Mononuclear cell (primary cell): ENCODE results near the gene CPSF4L. TPM values are rescaled to one million over a fixed set of nuclear protein-coding genes. Genes with fewer than 3 reads are reported as not detected.
"Not testable (repeated sequence)": the region's sequence is repeated elsewhere in the genome, so short reads cannot be mapped to it uniquely, and the experiment has no call there.

Experiments
- H3K27me3 ChIP-seq: 2 replicates; pipeline ENCODE4 v1.6.0; 2011; ENCODE audit warnings: low read length, control low read depth; ENCODE audit not compliant: insufficient read depth
- H3K4me1 ChIP-seq: 2 replicates; pipeline ENCODE4 v1.5.1; 2011; ENCODE audit warnings: mild to moderate bottlenecking, low read length, control low read depth; ENCODE audit not compliant: insufficient read depth
- H3K4me3 ChIP-seq: 2 replicates; pipeline ENCODE4 v1.5.1; 2011; ENCODE audit warnings: mild to moderate bottlenecking, low read length, moderate library complexity
- H3K9me3 ChIP-seq: 2 replicates; pipeline ENCODE4 v1.5.1; 2011; ENCODE audit warnings: low read depth, mild to moderate bottlenecking, control low read depth, low read length
- total RNA-seq: library from RNA; depleted of rRNA; stranded (reverse); fragments of >200 nt; gene quantifications from one replicate; pipeline ENCODE4 v1.2.3, GENCODE V29; 2012

The CPSF4L gene
- total RNA-seq, 1 donor, result 0.10 TPM

DNA sequence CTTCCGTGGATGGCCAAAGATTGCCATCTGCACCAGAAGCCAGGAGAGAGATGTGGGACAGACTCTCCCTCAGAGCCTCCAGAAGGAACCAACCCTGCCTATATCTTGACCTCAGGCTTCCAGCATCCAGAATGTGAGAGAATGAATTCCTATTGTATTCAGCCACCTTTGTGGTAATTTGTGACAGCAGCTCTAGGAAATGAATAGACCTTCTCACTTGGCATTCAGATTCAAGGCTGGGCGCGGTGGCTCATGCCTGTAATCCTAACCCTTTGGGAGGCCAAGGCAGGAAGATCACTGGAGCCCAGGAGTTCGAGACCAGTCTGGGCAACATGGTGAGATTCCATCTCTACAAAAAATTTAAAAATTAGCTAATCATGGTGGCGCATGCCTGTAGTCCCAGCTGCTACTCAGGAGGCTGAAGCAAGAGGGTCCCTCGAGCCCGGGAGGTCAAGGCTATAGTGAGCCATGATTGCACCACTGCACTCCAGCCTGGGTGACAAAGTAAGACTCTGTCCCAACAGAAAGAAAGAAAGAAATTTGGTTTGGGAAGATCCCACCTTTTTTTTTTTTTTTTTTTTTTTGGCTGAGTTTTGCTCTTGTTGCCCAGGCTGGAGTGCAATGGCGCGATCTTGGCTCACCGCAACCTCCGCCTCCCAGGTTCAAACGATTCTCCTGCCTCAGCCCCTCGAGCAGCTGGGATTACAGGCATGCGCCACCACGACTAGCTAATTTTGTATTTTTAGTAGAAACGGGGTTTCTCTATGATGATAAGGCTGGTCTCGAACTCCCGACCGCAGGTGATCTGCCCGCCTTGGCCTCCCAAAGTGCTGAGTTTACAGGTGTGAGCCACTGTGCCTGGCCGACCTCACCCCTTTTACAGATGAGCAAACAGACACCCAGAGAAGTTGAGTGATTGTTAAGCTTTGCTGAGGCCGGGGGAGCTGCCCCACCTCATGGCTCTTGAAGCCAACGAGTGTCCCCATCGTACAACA is 4.3 kb upstream of the CPSF4L start:
- H3K9me3 ChIP-seq, result no peaks in the 10 kb centered on the region
- H3K27me3 ChIP-seq, result no peaks in the 10 kb centered on the region
- no peak overlapping the region for H3K4me3 ChIP-seq
- no peaks in the 10 kb centered on the region for H3K4me1 ChIP-seq

DNA sequence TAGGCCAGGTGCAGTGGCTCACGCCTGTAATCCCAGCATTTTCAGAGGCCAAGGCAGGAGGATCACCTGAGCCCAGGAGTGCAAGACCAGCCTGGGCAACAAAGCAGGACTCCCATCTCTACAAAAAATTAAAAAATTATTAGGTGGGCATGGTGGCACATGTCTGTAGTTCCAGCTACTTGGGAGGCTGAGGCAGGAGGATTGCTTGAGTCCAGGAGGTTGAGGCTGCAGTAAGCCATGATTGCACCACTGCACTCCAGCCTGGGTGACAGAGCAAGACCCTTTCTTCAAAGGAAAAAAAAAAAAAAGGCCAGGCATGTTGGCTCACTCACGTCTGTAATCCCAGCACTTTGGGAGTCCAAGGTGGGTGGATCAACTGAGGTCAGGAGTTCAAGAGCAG is 2.8 kb upstream of the CPSF4L start:
- H3K4me3 ChIP-seq, H3K27me3 ChIP-seq, H3K4me1 ChIP-seq, H3K9me3 ChIP-seq: not testable (repeated sequence)

DNA sequence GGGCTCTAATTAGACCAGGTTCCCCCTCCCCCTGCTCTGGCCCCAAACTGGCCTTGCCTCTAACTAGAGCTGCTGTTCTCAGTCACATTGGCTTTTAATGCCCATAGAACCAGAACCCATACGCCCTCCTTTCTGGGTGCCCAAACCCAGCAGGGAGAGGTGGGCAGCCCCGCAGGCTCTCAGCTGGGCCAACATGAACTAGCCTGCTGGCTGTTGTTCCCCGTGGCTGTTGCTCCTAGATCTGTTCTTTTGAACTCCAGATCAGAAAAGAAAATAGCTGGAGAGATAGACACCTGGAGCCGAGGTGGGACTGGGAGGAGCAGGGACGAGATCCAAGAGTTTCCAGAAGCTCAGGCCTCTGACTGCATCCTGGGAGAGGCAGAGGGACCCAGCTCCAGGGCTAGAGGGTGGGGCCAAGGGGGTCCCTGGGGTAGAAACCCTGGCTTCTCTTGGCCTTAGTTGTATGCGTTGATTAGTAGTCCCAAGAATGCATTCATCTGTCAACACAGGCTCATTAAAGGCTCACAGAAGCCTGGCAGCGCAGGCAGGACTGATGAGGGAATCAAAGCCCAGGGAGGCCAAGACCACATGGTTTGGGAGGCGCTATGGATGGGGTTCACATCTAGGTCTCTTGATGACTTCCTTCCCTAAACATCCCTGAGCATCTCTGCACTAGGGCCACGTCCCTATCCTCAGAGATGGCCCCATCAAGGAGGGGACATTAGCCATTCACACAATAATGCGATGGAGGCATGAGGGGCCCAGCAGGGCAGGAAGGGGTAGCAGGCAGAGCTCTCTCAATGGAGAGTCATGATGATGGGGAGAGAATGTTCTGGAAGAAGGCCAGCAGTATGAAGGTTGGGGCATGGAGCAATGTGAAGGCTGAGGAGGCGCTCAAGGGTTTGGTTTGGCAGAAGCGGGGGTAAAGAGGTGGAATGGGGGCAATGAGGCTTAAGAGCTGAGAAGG is 1.3 kb upstream of the CPSF4L start:
- H3K4me1 ChIP-seq, result no peaks in the 10 kb centered on the region
- no peaks in the 10 kb centered on the region for H3K27me3 ChIP-seq
- H3K4me3 ChIP-seq, result no peak overlapping the region
- no peaks in the 10 kb centered on the region for H3K9me3 ChIP-seq

DNA sequence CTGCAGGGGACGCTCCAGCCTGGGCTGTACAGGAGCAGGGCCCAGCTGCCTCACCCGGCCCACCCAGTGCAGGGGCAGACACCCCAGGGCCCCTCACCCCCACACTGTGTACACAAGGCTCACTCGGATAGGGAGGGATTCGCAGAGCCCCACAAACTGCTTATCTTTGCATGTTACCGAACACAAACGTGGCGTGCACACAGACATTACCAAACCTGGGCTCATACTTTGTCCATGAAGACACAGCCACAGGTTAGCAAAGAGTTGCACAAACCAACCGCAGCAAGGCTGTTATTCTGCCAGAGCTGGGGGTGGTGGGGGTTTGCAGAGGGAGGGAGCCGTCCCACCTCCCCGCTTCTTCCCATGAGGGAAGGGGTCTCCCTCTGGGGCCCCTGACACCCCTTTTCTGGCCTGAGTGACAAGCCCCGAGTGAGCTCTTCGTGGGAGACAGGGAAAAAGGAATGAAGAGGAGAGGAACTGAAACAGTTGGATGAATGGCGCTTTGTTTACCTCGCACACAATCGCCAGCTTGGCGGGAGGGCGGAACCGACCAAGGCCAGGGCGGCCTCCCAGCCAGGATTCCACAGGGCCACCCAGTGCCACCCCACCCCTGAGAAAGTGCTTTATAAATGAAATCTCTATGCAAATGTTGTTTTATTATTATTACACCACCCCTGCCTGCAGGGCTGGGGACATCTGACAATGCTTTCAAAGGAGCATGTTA is 434 bp upstream of the CPSF4L start:
- Histone ChIP-seq H3K4me3 (no peak overlapping the region), H3K9me3 (no peaks in the 10 kb centered on the region), H3K27me3 (no peaks in the 10 kb centered on the region), H3K4me1 (no peaks in the 10 kb centered on the region)

DNA sequence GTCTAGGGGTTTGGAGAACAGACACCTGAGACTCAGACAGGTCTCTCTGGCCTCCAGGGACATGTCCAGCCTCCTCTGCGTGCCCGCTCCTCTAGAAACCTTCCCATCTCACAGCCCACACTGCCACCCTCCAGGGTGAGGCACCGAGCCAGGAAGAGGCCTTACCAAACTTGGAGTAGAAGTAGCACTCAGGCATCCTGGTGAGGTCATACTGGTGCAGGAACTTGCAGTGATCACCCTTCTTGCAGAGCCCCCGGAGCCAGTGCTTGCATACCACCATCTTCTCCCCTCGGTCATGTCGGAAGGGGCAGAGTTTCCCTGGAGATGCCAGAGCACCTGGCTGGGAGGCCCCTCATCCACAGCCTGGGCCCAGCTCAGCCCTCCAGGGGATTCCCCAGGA is 4.2 kb downstream of the CPSF4L start:
- Histone ChIP-seq H3K27me3 (no peaks in the 10 kb centered on the region), H3K4me1 (no peaks in the 10 kb centered on the region), H3K4me3 (no peak overlapping the region), H3K9me3 (no peaks in the 10 kb centered on the region)

DNA sequence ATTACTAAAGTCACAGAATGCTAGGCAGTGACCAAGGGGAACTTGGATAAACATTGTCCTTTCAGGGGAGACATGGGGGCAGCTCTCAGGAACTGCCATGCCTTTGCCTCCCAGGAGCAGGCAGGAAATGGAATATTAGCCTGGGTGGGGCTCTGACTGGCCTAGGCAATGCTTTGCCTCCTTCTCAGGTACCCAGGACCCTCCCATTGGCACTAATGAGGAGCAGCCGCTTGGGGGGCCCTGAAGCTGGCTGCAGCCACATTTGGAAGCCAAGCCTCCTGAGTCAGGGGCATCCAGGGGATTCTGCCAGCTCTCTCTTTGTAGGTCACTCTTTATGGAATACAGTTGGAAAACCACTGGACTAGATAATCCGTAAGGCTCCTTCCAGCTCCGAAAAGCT is 5.5 kb downstream of the CPSF4L start:
- Histone ChIP-seq H3K4me3 (no peak overlapping the region), H3K4me1 (no peaks in the 10 kb centered on the region), H3K9me3 (no peaks in the 10 kb centered on the region), H3K27me3 (no peaks in the 10 kb centered on the region)

DNA sequence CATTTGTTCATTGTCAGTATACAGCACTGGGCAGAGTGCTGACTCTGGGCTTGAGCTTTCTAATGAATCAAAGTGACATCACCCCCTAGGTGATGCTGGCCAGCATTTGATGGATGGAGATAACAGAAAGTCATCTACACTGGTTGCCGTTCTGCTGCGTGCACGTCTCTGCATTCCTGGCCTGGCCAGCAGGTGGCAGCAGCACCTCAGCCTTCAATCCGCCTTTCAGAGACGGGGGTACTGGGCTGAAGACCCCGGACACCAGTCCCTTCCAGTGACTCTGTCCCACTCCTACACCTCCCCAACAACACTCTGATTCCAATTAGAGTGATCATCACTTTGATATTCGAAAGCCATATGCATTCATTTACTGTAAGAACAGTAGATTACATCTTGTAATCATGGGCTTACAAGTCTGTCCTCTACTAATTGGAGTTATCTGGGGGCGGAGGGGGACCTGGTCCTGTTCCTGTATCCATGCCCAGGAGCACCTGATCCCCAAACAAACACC is 6.0 kb downstream of the CPSF4L start:
- Histone ChIP-seq H3K4me3 (no peak overlapping the region), H3K9me3 (no peaks in the 10 kb centered on the region), H3K27me3 (no peaks in the 10 kb centered on the region), H3K4me1 (no peaks in the 10 kb centered on the region)

DNA sequence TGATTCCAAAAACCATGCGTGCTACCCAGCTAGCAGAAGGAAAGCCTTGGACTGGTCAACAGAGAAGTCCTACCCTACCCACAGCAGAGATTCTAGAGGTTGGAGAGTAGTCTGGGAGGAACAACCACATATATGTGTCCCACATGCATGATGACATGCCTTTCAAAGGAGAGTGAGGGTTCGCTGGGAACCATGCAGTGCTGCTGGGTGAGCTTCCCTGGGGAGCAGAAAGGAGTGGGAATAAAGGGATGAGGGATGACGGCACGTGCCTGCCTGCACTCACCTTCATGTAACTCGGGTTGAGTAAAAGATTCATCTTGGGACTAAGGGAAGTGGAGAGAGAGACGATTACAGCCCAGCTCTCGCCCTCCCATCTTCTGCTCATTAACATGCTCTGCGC is 9.8 kb downstream of the CPSF4L start:
- Histone ChIP-seq H3K27me3 (no peaks in the 10 kb centered on the region), H3K4me1 (no peaks in the 10 kb centered on the region), H3K9me3 (no peaks in the 10 kb centered on the region), H3K4me3 (no peak overlapping the region)

DNA sequence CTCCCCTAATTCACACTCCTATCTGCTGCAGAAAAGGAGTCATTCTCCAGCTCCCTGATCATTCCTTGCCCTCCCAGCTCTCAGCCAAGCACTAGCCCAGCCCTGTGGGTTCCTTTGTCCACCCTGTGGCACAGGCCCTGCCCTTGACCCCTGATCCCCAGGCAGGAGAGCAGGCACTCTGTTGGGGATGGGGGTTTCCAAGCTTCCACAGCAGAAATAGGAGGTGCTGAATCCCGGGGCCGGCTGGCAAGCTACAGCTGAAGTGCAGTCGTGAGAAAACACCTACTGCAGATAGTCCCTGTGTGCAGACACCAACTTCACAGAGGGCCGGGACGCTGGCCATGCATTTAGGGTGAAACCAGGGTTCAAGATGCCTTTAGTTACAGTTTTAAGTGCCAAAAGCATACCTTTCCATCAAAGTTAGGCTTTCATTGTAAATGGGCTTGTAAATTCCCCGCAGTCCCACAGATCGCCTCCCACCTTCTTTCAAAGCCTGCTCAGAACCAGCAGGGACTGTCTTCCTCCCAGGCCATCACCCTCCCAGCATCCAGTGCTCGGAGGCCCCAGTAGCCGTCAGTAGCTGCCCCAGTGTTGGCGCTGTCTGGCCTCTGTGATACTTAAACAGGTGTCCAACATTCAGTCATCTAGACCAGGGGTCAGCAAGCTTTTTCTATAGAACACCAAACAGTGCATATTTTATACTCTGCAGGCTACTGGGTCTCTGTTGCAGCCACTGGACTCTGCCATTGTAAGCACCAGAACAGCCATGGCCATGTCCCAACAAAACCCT is 10.6 kb downstream of the CPSF4L start:
- Histone ChIP-seq H3K9me3 (no peaks in the 10 kb centered on the region), H3K27me3 (no peaks in the 10 kb centered on the region), H3K4me1 (no peaks in the 10 kb centered on the region), H3K4me3 (no peak overlapping the region)

DNA sequence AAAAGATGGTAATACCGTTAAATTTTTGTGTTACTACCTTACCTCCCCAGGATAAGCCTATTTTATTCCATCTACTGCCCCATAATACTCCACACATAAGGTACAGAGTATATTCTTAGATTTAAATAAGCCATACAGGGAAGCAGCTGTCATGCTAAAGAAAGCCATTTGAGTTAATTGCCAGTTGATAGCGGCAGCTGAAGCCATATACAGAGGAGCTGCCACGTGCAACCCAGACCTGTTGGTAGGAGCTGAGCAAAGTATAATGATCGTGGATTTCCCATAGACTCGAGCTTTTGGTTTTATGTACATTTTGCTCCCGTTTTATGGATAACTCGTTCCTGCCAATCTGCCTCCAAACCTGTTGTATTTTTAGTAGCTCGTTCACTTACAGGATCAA is 12.0 kb downstream of the CPSF4L start:
- H3K4me1 ChIP-seq, result no peaks in the 10 kb centered on the region
- no peaks in the 10 kb centered on the region for H3K9me3 ChIP-seq
- no peak overlapping the region for H3K4me3 ChIP-seq
- H3K27me3 ChIP-seq, result no peaks in the 10 kb centered on the region

DNA sequence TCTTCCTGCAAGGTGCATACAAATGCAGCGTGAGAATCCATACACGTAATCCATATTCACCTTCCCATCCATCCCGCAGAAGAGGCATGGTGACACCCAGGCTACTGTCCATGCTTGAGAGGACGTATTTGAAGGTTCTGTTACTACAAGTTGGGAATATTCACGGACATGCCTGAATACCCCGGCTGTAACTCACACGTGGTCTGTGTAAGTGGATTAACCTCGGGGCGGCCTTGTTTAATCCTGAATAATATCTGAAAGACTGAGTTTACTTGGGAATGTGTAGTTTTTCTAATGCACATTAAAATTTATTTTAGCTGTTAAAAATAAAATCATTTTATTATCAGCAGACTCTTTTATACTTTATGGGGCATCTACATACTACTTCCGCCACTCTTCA is 13.1 kb downstream of the CPSF4L start:
- Histone ChIP-seq H3K9me3 (no peaks in the 10 kb centered on the region), H3K4me3 (no peak overlapping the region), H3K27me3 (no peaks in the 10 kb centered on the region), H3K4me1 (no peaks in the 10 kb centered on the region)

DNA sequence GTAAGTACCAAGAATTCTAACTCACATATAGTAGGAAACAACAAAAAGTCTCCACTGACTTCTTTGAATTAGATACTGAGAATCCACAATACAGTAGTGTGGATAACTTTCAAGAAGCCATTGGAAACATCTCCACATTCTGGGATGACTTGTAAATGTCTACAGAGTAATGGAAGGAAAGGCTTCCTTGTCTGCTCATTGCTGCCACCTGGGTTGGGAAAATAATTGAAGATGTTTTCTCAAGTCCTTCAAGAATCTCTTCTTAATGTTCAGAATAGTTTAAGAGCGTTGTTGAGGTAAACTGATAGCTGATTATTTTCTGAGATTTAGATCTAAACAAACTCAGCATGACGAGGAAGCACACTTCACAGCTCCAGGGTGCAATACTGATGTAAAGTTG is 14.0 kb downstream of the CPSF4L start:
- H3K9me3 ChIP-seq, result no peaks in the 10 kb centered on the region

DNA sequence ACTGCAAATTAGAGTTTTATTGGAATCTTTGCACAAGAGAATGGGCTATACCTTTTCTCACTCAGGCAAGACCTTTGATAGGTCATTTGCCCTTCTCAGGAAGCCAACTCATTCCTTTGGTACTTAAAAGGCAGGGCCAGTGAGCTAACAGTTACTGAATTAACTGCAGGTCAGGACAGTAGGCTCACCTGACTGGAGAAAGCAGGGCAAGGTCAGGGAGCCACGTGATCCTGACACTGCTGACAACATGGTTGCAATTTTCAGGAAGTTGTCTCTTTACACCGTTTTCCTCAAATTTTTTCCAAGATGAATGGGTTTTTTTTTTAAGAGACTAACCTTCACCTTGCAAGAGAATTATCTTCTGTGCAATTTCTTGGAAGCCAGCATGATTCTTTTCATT is 21.1 kb downstream of the CPSF4L start:
- Histone ChIP-seq H3K9me3 (no peaks in the 10 kb centered on the region), H3K27me3 (no peaks in the 10 kb centered on the region), H3K4me1 (peaks cover 9% of the 10 kb centered on the region), H3K4me3 (no peak overlapping the region)

More for the DNA sequence above, 14.0 kb downstream of the CPSF4L start:
- no peak overlapping the region for H3K4me3 ChIP-seq
- H3K4me1 ChIP-seq, result no peaks in the 10 kb centered on the region
- H3K27me3 ChIP-seq, result no peaks in the 10 kb centered on the region

DNA sequence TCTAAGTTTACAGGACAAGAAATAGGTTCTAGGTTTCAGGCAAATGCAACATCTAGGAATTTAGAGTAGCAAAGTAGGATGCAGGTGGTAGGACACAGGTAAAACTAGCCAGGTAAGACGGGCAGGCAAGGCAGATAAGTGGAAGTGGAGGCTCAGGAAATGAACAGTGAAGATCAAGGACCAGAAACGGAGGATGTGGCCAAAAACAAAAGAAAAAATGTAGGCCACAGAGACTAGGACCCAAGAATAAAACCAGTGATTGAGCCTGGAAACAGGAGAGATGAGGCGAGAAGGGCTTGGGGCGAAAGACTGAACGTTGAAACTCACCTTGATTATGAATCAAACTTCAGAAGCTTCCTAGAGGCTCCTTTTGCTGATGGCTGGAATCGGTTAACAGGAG is 24.0 kb downstream of the CPSF4L start:
- Histone ChIP-seq H3K9me3 (no peaks in the 10 kb centered on the region), H3K4me3 (no peak overlapping the region), H3K27me3 (no peaks in the 10 kb centered on the region), H3K4me1 (peaks cover 18% of the 10 kb centered on the region)
